Measurements from ENCODE around the gene OBP2A.

The OBP2A gene

GRCh38 chr9:135588886-135589595, 43.1 kb downstream of the OBP2A start:
- Histone ChIP-seq H3K4me1 (ENCODE audit: insufficient read depth, low read length) (no peaks in the 10 kb centered on the region), H3K4me3 (ENCODE audit: low read length) (no peak overlapping the region), H3K36me3 (ENCODE audit: insufficient read depth, low read depth, low read length) (no peaks in the 10 kb centered on the region), H3K27me3 (ENCODE audit: insufficient read depth, low read length) (no peaks in the 10 kb centered on the region), H3K27ac (ENCODE audit: low read length) (no peak overlapping the region), H3K9me3 (ENCODE audit: insufficient read depth, low read depth, low read length) (no peaks in the 10 kb centered on the region), H3K9ac (ENCODE audit: low read depth, low read length) (no peak overlapping the region)

- H3K9me3 ChIP-seq (ENCODE audit: insufficient read depth, low read depth, low read length), result no peaks in the 10 kb centered on the region
- no peak overlapping the region for H3K27ac ChIP-seq (ENCODE audit: low read length)
- H3K36me3 ChIP-seq (ENCODE audit: insufficient read depth, low read depth, low read length), result no peaks in the 10 kb centered on the region
- no peaks in the 10 kb centered on the region for H3K4me1 ChIP-seq (ENCODE audit: insufficient read depth, low read length)
- no peak overlapping the region for H3K4me3 ChIP-seq (ENCODE audit: low read length)
- H3K27me3 ChIP-seq (ENCODE audit: insufficient read depth, low read length), result no peaks in the 10 kb centered on the region
- H3K9ac ChIP-seq (ENCODE audit: low read depth, low read length), result no peak overlapping the region
These were observed 43.9 kb downstream of the OBP2A start for GRCh38 chr9:135589596-135590485.

GRCh38 chr9:135590486-135591079, 44.7 kb downstream of the OBP2A start:
- Histone ChIP-seq H3K9me3 (ENCODE audit: insufficient read depth, low read depth, low read length) (no peaks in the 10 kb centered on the region; the same call in 1 of the 2 replicates), H3K27me3 (ENCODE audit: insufficient read depth, low read length) (no peaks in the 10 kb centered on the region), H3K4me1 (ENCODE audit: insufficient read depth, low read length) (no peaks in the 10 kb centered on the region), H3K27ac (ENCODE audit: low read length) (no peak overlapping the region), H3K36me3 (ENCODE audit: insufficient read depth, low read depth, low read length) (no peaks in the 10 kb centered on the region), H3K4me3 (ENCODE audit: low read length) (no peak overlapping the region), H3K9ac (ENCODE audit: low read depth, low read length) (no peak overlapping the region)

- H3K27ac ChIP-seq (ENCODE audit: low read length), result no peak overlapping the region
- H3K9me3 ChIP-seq (ENCODE audit: insufficient read depth, low read depth, low read length), result no peaks in the 10 kb centered on the region; the same call in 1 of the 2 replicates
- no peak overlapping the region for H3K9ac ChIP-seq (ENCODE audit: low read depth, low read length)
- H3K4me1 ChIP-seq (ENCODE audit: insufficient read depth, low read length), result no peaks in the 10 kb centered on the region
- H3K27me3 ChIP-seq (ENCODE audit: insufficient read depth, low read length), result no peaks in the 10 kb centered on the region
- H3K4me3 ChIP-seq (ENCODE audit: low read length), result no peak overlapping the region
- no peaks in the 10 kb centered on the region for H3K36me3 ChIP-seq (ENCODE audit: insufficient read depth, low read depth, low read length)
These were observed 45.8 kb downstream of the OBP2A start for GRCh38 chr9:135591506-135592330.

GRCh38 chr9:135592331-135592590, 46.3 kb downstream of the OBP2A start:
- Histone ChIP-seq H3K36me3 (ENCODE audit: insufficient read depth, low read depth, low read length) (no peaks in the 10 kb centered on the region), H3K4me3 (ENCODE audit: low read length) (no peak overlapping the region), H3K4me1 (ENCODE audit: insufficient read depth, low read length) (no peaks in the 10 kb centered on the region), H3K9me3 (ENCODE audit: insufficient read depth, low read depth, low read length) (no peaks in the 10 kb centered on the region; the same call in 1 of the 2 replicates), H3K27me3 (ENCODE audit: insufficient read depth, low read length) (no peaks in the 10 kb centered on the region), H3K9ac (ENCODE audit: low read depth, low read length) (no peak overlapping the region), H3K27ac (ENCODE audit: low read length) (no peak overlapping the region)

- Histone ChIP-seq H3K9me3 (ENCODE audit: insufficient read depth, low read depth, low read length) (no peaks in the 10 kb centered on the region; the same call in 1 of the 2 replicates), H3K27ac (ENCODE audit: low read length) (no peak overlapping the region), H3K27me3 (ENCODE audit: insufficient read depth, low read length) (no peaks in the 10 kb centered on the region), H3K9ac (ENCODE audit: low read depth, low read length) (no peak overlapping the region), H3K36me3 (ENCODE audit: insufficient read depth, low read depth, low read length) (no peaks in the 10 kb centered on the region), H3K4me1 (ENCODE audit: insufficient read depth, low read length) (no peaks in the 10 kb centered on the region), H3K4me3 (ENCODE audit: low read length) (no peak overlapping the region)
These were observed 46.7 kb downstream of the OBP2A start for GRCh38 chr9:135592625-135593024.

GRCh38 chr9:135596211-135596610, 50.3 kb downstream of the OBP2A start:
- no peaks in the 10 kb centered on the region for H3K36me3 ChIP-seq (ENCODE audit: insufficient read depth, low read depth, low read length)
- H3K27me3 ChIP-seq (ENCODE audit: insufficient read depth, low read length), result no peaks in the 10 kb centered on the region

More at GRCh38 chr9:135596211-135596610, 50.3 kb downstream of the OBP2A start:
- Histone ChIP-seq H3K9ac (ENCODE audit: low read depth, low read length) (no peak overlapping the region), H3K27ac (ENCODE audit: low read length) (no peak overlapping the region), H3K4me1 (ENCODE audit: insufficient read depth, low read length) (no peaks in the 10 kb centered on the region), H3K4me3 (ENCODE audit: low read length) (no peak overlapping the region), H3K9me3 (ENCODE audit: insufficient read depth, low read depth, low read length) (no peaks in the 10 kb centered on the region; the same call in 1 of the 2 replicates)

Measured in iPS-20b (cell line).